GM21447 (cell line): ENCODE measurements around the gene SEMA4D.

Source experiments
- ATAC-seq: cut with Tn5 transposase; IDR thresholded peaks from one replicate; pipeline ENCODE4 v1.9.1; 2021; ENCODE audit not compliant: unreplicated experiment

The SEMA4D gene

GRCh38 chr9:89497978-89498851 lies at the start of gene SEMA4D:
Gene SEMA4D (minus strand): TSS chr9:89498113. CDS start chr9:89405456, 92,657 bp downstream.
- ATAC-seq = no peak

GRCh38 chr9:89547000-89547399 lies 49.1 kb upstream of the SEMA4D start:
- no peak for ATAC-seq

GRCh38 chr9:89544279-89544661 lies 46.4 kb upstream of the SEMA4D start:
- no peak for ATAC-seq

GRCh38 chr9:89543621-89544278 lies 45.8 kb upstream of the SEMA4D start:
- no peak for ATAC-seq

GRCh38 chr9:89543111-89543510 lies 45.2 kb upstream of the SEMA4D start:
- no peak for ATAC-seq

GRCh38 chr9:89542401-89543021 lies 44.6 kb upstream of the SEMA4D start:
- ATAC-seq = peak; percentile 73

GRCh38 chr9:89541798-89542197 lies 43.9 kb upstream of the SEMA4D start:
- ATAC-seq = no peak

- ATAC-seq = no peak
These were observed 41.5 kb upstream of the SEMA4D start for GRCh38 chr9:89539374-89539773.

- ATAC-seq = no peak
These were observed 41.0 kb upstream of the SEMA4D start for GRCh38 chr9:89538871-89539270.

- ATAC-seq = no peak
These were observed 39.3 kb upstream of the SEMA4D start for GRCh38 chr9:89537166-89537565.

- ATAC-seq = peak; percentile 31
These were observed 38.7 kb upstream of the SEMA4D start for GRCh38 chr9:89536600-89536999.

- peak; percentile 77 for ATAC-seq
These were observed 38.2 kb upstream of the SEMA4D start for GRCh38 chr9:89536145-89536574.

- no peak for ATAC-seq
These were observed 37.5 kb upstream of the SEMA4D start for GRCh38 chr9:89535461-89535860.

- ATAC-seq = no peak
These were observed 36.8 kb upstream of the SEMA4D start for GRCh38 chr9:89534515-89535287.

- no peak for ATAC-seq
These were observed 35.6 kb upstream of the SEMA4D start for GRCh38 chr9:89533411-89534095.

- ATAC-seq = no peak
These were observed 35.0 kb upstream of the SEMA4D start for GRCh38 chr9:89532944-89533343.

- no peak for ATAC-seq
These were observed 34.6 kb upstream of the SEMA4D start for GRCh38 chr9:89532478-89532877.

- no peak for ATAC-seq
These were observed 33.9 kb upstream of the SEMA4D start for GRCh38 chr9:89531766-89532165.

- no peak for ATAC-seq
These were observed 32.8 kb upstream of the SEMA4D start for GRCh38 chr9:89530726-89531125.

GRCh38 chr9:89529243-89530035 lies 31.5 kb upstream of the SEMA4D start:
- ATAC-seq = no peak
